ENCODE measurements around the gene SKAP2. TPM values are rescaled to one million over a fixed set of nuclear protein-coding genes. Genes with fewer than 3 reads are reported as not detected.

Gene SKAP2
- total and polyA plus RNA-seq, 12 donors = 7.3 to 123 (median 50.1) TPM

DNA sequence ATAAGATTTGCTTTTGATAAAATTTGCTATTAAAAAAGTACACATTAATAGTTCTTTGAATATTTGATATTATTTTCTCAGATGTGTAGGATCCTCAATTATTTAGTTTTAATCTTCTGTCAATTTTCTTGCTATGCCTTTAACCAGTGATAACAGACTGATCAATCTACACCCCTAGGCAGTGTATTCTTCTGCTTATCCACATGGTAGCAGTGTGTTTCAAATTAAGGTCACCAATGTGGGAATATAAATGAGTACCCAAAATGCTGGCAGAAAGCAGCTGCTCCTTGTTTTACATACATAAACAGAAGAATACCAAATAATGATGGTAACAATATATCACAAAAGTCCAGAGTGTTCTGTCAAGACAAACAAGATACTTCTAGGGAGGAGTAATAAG, 87.0 kb downstream of the SKAP2 start:
- TF ChIP-seq, protein P1, sequence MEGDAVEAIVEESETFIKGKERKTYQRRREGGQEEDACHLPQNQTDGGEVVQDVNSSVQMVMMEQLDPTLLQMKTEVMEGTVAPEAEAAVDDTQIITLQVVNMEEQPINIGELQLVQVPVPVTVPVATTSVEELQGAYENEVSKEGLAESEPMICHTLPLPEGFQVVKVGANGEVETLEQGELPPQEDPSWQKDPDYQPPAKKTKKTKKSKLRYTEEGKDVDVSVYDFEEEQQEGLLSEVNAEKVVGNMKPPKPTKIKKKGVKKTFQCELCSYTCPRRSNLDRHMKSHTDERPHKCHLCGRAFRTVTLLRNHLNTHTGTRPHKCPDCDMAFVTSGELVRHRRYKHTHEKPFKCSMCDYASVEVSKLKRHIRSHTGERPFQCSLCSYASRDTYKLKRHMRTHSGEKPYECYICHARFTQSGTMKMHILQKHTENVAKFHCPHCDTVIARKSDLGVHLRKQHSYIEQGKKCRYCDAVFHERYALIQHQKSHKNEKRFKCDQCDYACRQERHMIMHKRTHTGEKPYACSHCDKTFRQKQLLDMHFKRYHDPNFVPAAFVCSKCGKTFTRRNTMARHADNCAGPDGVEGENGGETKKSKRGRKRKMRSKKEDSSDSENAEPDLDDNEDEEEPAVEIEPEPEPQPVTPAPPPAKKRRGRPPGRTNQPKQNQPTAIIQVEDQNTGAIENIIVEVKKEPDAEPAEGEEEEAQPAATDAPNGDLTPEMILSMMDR (IDR thresholded peaks at IDR 0.05) = peak in 1 of 6 experiments; percentile 10
- no peak for TF ChIP-seq POLR2A (IDR thresholded peaks at IDR 0.05)
- no peaks in the 10 kb centered on the region for H3K27me3 ChIP-seq
- no peaks in the 10 kb centered on the region for H3K4me1 ChIP-seq (replicated peaks in 1 of 2)
- intact Hi-C loops (cut with DNase I) = no loop called here
- no peak overlapping the region for H3K4me3 ChIP-seq
- no peaks in the 10 kb centered on the region for H3K36me3 ChIP-seq (replicated peaks in 1 of 2)
- no peak overlapping the region for H3K27ac ChIP-seq
- DNase-seq = no peak
- H3K9me3 ChIP-seq (replicated peaks in 1 of 3) = no peaks in the 10 kb centered on the region

DNA sequence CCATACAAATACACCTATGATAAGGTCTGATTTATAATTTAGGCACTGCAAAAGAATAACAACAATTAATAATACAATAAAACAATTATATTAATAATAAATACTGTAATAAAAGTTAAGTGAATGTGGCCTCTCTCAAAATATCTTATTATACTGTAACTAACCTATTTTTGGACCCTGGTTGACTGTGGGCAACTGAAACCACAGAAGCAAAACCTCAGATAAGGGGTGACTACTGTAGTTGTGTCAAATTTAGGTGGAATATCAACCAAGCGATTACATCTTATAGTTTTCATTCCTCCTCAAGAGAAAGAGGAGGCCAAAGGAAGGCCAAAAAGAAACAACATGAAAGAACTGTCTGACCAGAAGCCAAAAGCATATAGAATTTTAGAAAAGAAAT, 103.9 kb downstream of the SKAP2 start:
- H3K27me3 ChIP-seq = no peaks in the 10 kb centered on the region
- H3K27ac ChIP-seq = no peak overlapping the region
- no peak for DNase-seq
- intact Hi-C loops (cut with DNase I) = no loop called here
- TF ChIP-seq, protein P1 (IDR thresholded peaks at IDR 0.05) = no peak
- no peaks in the 10 kb centered on the region for H3K36me3 ChIP-seq (replicated peaks in 1 of 2)
- H3K9me3 ChIP-seq (replicated peaks in 1 of 3) = no peaks in the 10 kb centered on the region
- no peaks in the 10 kb centered on the region for H3K4me1 ChIP-seq (replicated peaks in 1 of 2)
- 80 to 89% (median 85%) methylated on average over 1 of the region's 1 CpG for WGBS, 4 donors
- H3K4me3 ChIP-seq = no peak overlapping the region

DNA sequence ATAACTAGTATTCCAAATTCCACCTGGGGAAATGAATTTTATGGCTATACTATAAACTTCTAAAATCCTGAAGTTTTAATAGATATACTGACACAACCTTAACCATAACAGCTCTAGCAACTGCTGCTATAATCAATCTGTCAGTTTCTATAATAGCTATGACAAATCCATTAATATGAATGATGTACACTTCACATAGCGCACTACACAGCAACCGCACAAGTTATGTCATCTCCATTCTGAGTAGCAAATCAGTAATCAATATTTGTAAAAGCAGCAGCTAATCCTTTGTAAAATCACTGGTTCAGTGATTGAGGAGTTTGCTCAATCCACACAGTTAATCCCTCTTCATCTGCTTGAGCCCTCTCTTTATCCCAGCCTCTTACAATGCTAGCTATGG, 105.3 kb downstream of the SKAP2 start:
- intact Hi-C loops (cut with DNase I) = no loop called here
- H3K4me1 ChIP-seq (replicated peaks in 1 of 2) = no peaks in the 10 kb centered on the region
- TF ChIP-seq, protein P1 (IDR thresholded peaks at IDR 0.05) = no peak
- TF ChIP-seq POLR2A (IDR thresholded peaks at IDR 0.05) = no peak
- no peaks in the 10 kb centered on the region for H3K36me3 ChIP-seq (replicated peaks in 1 of 2)
- WGBS, 4 donors = 98 to 100% (median 100%) methylated on average over 2 of the region's 2 CpGs
- H3K4me3 ChIP-seq = no peak overlapping the region
- no peaks in the 10 kb centered on the region for H3K27me3 ChIP-seq
- no peak overlapping the region for H3K27ac ChIP-seq
- no peak for DNase-seq
- no peaks in the 10 kb centered on the region for H3K9me3 ChIP-seq (replicated peaks in 1 of 3)

DNA sequence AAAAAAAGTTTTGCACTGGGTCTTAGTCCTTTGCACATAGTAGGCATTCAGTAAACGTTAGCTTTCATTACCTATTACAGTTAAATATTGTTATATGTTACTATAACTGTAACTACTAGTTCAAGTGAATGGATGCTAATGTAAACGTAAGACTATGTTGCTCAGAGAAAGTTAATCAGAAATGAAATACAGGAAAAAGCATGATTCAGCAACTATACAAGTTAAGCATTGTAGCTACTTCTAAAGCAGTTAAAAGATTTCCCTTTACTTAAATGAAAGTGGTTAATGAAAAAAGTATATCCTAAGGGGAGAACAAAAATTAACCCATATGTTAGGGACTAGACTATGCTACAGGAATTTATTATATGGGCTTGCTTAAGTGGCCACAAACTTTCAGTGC, 121.2 kb downstream of the SKAP2 start:
- Histone ChIP-seq H3K9me3 (replicated peaks in 1 of 3) (no peaks in the 10 kb centered on the region), H3K4me3 (no peak overlapping the region), H3K27ac (no peak overlapping the region), H3K27me3 (no peaks in the 10 kb centered on the region), H3K36me3 (replicated peaks in 1 of 2) (peaks cover 0 to 6% of the 10 kb centered on the region in 2 donors), H3K4me1 (replicated peaks in 1 of 2) (no peaks in the 10 kb centered on the region)
- intact Hi-C loops (cut with DNase I) = no loop called here
- TF ChIP-seq POLR2A (IDR thresholded peaks at IDR 0.05) = no peak
- TF ChIP-seq, protein P1 (IDR thresholded peaks at IDR 0.05) = no peak
- no peak for DNase-seq
- 62 to 70% (median 69%) methylated on average over 2 of the region's 2 CpGs for WGBS, 4 donors

All from adrenal gland (tissue), 12 donors.